GM18508 (cell line): ENCODE results near the gene SENP1.
"Not testable (repeated sequence)": the region's sequence is repeated elsewhere in the genome, so short reads cannot be mapped to it uniquely, and the experiment has no call there.

Source experiments
- ATAC-seq: cut with Tn5 transposase; IDR thresholded peaks from one replicate; pipeline ENCODE4 v1.9.1; 2021; ENCODE audit warnings: moderate number of reproducible peaks; ENCODE audit not compliant: insufficient read depth, unreplicated experiment

Gene SENP1

DNA sequence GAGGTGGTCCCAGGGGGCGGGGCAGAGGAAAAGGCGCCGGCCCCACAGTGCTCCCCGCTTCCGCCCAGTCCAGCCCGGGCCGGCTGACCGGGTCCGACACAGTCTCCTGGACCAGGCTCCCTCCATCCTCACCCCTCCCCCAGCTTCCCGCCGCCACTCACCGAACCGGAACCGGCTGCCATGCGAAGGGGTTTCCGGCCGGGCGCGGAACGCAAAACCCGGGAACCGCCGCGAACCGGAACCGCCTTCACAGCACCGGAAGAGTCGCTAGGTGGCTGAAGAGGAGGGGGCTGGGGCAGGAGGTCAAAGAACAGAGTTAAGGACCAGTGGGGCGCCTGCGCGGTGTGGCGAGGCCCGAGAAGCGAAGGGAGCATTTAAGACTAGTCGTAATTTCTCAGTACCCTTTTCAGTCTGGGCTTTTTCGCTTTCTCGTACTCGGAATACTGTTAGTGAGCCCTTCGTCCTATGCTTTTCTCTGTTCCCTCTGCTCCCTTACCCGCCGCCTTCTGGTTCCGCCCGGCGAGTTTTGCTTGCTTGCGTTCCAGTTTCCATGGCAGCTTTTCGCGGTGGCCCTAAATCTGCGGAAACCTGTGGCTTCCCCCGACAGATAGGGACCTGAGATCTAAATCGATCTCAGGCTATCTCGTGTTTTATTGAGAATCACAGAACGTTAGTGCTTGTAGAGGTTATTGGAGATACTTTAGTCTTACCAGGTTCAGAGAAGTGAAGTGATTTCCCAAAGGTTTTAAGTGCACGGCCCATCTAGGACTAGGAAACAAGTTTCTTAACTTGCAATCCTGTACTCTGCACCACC, at the start of gene SENP1:
TSS of gene SENP1 (minus strand) at position 213 of the 814 bp plus-strand sequence. CDS start 4,607 bp downstream, outside the sequence.
- ATAC-seq: peak; percentile 38

DNA sequence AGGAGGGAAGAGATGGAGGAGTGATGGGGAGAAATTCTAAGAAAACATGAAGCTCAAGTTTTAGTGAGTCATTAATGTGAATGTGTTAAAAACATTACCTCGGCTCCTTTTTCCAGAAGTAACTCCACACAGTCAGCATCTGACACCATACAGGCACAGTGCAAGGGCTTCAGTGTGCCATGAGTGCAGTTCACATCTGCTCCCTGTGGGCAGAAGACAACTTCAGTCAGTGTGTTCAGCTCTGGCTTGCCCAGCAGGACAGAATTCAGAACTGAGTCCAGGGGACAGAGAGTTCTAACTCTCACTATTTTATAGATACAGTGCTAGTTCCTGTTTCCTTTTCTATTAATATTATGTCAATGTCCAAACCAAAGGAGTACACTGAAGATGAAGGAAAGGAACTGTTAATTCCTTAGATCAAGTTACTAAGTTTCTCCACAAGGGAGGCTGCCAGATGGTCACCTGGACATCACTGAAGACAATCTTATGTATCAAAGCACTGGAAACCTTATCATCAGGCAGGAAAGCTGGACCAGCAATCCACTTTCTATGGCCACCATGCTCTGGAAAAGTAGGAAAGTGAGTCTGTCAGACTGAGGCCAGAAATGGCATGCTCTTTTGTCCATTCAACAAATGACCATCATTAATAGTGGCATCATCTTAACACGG, 45.4 kb upstream of the SENP1 start:
- no peak for ATAC-seq

DNA sequence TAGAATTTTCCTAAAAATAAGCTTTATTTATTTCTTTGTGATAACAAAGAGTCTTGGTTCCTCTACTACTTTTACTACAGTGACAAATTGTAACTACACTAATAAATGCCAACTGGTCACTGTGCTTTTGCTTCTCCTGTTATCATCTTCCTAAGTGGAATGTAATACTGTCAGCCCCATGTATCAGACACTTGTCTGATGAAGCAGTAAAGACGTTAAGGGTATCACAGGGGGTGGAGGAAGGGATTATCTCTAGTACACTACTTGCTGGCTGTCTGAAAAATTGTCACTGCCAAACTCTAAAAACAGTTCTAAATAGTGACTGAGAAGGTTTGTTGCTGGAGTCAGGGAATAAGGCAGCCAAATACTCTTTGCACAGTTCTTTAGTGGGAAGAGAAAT, 40.1 kb upstream of the SENP1 start:
- no peak for ATAC-seq

DNA sequence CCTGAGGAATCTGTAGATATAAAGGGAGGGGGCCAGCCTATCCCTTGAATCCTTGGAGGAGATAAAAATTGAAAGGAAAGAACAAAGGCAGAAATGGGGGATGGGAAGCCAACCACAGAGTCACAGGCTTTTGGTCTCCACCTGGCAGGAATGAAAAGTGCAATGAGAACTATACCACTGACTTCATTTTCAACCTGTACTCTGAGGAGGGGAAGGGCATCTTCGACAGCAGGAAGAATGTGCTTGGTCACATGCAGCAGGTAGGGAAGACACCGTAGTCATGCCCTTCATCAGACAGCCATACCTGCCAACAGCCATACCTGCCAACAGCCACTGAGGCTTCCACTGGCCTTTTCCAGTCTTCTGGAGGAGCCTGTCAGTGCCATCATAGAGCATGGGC, 38.0 kb upstream of the SENP1 start:
- no peak for ATAC-seq

DNA sequence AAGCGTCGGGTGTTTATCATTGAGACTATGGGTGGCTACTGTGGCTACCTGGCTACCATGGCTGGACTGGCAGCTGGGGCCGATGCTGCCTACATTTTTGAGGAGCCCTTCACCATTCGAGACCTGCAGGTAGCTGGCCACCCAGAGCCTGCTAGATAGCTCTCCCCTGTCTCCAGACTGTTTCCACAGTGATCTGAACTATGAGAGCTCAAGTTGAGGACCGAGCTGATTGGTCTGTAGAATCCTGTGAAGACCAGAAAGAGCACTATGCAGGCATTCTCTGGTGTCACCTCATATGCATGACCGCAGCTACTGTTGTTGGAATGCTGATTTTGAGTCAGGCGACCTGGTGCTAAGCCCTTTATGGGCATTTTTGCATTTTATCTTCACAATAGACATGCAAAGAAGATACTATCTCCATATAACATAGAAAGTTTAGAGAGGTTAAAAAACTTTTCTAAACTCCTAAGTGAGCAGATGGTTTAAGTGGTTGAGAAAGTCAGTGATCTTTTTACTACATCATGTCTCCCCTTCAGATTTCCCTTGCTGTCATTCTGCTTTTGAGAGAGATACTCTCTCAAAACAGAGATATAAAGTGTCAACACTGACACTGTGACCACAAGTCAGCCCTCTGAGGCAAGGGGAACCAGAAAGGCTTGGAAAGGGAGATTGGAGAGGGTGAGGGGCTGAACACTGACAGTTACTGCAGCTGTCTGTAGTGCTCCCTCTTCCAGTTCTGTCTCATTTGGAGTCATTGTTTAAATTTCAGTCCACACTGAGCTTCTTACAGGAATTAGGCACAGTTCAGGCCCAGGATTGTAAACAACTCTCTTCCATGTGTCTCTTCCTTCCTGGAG, 37.2 kb upstream of the SENP1 start:
- no peak for ATAC-seq

DNA sequence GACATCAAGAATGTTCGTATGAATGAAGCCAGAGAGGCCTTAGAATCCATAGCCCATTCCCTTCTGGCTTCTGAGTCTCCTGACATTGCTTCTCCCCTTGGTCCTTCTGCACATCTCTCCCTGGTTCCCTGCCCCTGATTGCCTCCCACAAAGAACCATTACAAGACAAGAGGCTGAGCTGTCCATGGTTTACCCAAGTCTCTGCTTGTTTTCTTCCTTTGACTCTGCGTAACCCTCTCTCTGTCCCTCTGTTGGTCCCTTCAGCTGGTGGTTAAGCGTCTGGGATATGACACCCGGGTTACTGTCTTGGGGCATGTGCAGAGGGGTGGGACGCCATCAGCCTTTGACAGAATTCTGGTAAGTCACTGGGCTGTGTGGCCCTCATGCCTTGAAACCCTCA, 29.1 kb upstream of the SENP1 start:
- ATAC-seq: no peak

DNA sequence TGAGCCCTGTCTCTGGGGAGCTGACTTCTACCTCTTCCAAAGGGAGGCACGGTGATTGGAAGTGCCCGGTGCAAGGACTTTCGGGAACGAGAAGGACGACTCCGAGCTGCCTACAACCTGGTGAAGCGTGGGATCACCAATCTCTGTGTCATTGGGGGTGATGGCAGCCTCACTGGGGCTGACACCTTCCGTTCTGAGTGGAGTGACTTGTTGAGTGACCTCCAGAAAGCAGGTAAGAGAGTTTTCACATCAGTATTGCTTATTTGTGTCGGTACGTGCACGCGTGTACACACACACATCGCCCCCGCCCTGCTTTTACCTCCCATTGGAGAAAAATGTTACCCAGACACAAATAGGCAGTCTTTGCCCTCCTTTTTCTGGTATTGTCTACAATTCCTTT, 26.9 kb upstream of the SENP1 start:
- no peak for ATAC-seq

DNA sequence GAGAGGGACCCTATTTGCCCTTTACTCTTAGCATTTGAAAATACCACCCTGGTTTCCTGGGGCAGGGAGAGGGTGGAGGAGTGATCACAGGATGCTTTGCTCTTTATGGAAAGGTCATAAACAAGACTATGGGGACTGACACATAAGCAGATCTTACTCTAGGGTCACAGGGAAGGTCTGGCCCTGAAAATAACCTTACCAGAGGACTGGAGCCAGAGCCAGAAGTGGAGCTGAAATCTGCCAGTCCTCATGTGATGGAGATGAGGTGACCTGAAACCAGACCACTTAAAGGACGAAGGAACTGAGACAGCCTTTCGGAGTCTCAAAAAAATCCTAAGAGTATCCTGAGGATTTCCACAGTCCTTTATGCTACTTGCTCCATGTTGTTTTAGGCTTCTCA, 25.6 kb upstream of the SENP1 start:
- no peak for ATAC-seq

DNA sequence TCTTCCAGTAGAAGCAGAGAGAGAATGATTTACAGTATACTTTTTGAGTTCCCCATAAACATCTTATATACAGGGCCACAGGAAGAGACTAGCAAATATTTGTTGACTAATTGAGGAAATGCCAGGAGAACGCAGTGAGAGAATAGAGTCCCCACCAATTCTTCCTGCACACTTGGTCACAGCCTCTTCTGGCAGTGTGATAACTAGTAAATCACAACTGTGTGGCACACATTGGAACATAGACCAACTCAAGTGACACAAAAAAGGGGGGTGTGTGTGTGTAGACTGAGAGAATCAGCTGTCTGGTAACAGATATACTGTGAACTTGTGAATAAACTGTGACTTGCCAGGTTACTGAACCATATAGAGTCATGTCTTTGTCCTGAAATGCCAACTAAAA, 23.5 kb upstream of the SENP1 start:
- no peak for ATAC-seq

DNA sequence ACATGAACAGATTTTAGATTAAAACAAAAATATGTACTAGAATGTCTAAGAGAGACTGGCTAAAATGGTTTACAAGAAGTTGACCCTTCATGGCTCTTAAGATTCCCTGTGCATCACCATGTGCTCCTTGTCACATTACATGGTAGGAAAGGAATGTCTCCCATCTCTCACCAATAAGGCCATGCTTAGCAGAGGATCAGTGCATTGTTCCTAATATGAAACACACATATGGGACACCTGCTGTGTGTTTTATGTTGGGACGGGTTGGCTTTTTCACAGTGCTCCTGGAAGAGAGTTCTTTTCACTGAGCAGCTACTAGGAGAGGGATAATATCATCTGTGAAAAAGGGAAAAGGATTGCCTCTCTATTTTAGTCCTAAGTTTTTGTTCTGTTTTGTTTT, 22.9 kb upstream of the SENP1 start:
- ATAC-seq: no peak

DNA sequence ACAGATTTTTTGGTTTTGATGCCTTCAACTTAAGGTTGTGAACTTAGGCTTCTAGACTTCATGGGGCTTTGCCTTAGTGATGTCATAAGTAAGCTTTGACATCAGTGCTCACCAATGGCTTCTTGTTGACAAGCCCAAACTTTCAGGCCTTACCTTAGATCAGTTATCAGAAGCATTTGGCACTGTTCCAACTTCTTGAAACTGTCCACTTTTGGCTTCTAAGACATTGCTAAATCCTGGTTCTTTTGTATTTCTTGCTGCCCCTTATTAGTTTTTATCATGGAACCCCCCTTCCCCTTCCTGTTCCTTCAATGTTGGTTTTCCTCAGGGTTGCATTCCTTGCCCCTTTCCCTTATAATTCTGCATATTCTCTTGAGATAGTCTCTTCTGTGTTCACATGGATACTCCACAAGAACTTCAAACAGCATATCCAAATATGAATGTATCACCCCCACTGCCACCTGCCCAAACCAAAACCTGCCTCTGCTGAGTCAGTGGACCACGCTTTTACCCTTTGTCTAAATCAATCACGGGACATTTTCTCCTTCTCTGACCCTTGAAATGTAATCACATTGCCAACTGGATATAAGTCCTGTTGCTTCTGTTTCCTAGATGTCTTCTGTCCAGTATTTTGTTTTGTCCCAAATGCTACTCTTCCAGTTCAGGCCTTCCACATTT, 21.2 kb upstream of the SENP1 start:
- ATAC-seq: no peak

DNA sequence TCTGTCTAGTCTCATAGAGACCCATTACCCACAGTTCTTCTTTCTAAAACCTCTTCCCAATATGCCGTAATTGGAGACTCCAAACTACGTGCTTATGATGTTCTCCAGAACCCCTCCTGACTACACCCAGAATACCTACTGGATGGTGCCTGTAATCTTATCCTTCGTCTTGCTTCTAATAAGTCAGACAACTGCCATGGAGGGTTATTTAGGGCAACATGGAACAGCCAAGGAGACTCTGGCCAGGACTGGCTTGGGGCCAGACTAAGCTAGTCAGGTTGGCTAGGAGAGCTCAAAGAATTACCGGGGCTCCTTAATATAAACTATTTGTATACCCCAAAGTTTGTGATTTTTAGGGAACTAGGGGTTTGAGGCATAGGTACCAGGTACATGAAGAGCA, 20.1 kb upstream of the SENP1 start:
- ATAC-seq: no peak

DNA sequence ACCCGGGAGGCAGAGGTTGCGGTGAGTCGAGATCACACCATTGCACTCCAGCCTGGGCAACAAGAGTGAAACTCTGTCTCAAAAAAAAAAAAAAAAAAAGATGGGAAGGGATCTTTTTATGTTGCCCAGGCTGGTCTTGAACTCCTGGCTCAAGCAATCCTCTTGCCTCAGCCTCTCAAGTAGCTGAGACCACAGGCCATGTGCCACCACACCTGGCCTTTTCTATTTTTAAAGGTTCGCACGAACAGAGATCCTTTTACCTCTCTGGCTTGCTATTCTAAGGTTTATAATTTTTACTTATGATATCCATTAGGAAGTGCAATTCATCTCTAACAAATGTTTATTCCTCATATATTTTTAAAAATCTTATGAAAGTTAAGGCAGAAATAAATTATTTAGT, 19.7 kb upstream of the SENP1 start:
- not testable (repeated sequence) for ATAC-seq

DNA sequence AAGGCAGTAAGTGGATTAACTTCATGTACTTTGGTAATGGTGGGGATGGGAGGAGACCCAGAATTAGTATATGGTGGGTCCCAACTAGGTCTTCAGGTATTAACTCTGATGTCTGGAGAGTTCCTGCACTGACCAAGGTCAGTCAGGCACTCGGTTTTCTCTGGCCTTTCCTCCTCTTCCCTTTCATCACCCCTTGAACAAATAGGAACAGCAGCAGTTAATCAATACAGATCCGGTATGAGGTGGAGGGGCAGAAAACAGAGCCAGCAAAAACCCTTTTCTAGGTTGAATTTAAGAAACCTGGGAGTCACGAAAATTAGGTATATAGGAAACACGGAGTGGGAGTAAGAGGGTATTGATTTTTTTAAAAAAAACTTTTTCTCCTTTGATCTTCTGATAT, 17.3 kb upstream of the SENP1 start:
- no peak for ATAC-seq

DNA sequence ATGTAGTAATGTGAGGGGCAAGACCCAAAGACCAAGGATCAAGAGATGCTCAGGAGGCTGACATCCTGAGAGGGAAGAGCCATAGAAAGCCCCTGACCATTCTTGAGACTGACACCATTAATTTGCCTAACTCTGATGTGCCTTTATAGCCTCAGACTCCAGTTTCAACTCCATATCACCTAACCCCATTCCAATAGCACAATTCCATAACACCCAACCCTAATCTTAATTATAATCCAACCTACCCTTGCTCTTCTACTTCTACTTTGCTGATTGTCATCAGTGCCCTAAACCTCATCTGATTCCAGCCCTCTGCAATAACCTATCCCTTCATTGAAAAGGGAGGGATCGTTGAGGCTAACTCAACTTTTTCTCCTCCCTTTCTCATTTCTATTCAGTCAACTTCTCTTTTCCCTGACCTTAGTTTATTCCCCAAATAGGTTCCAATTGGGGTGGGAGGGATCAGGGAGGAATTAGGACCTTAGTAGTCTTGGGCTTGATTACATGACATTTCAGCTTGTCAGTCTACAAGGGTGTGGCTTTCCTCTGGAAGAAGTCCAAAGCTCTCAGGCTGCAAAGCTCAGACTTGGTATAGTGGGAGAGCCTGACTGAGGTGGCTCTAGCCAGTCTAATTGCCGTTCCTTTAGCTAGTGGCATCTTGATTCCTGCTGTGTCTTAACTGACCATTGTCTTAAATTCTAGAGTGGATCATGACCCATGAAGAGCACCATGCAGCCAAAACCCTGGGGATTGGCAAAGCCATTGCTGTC, 16.4 kb upstream of the SENP1 start:
- ATAC-seq: no peak

DNA sequence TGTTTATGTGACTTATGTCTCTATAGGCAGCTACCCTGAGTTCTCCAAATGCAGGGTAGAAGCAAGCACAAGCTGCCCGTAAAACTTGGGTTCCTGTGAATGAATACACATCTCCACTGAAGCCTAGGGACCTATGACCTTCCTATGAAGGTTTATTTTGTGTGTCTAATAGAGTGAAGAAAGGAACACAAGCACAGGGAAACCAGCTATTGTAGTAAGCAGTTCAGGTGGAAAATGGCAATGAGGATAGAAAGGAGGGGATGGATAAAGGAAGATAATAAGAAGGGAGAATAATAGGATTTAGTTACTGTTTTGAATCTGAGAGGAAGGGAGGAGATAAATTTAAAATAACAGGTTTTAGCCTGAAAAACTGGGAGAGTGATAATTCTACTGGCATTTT, 15.6 kb upstream of the SENP1 start:
- ATAC-seq: no peak

DNA sequence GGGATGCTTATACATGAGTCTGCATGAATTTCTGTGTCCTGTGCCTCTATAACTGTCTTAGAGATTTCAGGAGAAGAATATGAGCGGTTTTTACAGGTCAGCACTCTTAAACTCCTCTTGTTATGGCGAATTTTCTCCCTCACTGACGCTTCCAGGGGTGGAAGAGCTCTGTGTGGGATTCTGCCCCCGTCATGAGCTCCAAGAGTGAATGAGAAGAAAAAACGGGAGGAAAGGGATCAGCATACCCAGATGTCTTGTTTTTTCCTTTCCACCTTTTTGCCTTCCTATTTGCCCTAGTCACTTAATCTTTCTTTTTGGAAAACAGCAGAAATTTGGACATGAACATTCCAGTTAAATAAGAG, 13.9 kb upstream of the SENP1 start:
- ATAC-seq: no peak

DNA sequence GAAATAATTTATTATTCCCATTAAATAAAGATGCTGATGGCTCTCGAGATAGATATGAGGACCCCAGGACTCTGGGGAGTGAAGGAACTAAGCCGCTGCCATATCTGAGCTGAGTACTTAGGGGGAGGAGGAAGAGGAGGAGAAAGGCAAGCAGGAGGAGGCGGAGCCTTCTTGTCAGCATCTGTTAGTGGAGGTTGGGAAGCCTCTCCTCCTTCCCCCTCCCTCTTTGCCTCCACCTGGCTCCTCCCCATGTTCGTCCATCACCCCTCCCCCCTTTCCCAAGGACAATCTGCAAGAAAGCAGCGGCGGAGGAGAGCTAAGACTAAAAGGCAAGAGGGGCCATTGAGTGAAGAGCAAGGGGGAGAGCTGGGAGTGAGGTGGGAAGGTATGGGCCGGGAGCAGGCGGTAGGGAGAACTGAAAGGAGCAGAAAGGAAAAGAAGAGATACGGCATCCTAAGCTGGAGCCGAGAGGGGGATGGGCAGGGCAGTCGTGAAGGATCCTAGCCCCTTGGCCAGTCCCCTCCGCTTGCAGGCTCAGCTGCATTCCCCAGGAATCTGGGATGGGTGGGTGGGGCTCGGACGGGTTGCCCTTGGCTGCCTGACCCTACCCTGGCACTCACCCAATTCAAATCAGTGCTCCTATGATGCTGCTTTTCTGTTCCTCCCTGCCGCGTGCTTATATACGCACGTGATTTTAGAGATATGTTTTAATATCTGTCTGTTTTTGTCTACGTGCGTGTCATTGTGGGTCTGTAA, 13.4 kb upstream of the SENP1 start, which contains the start of gene PFKM:
TSS of gene PFKM (plus strand) at position 287 of the 756 bp plus-strand sequence. CDS start 3,411 bp downstream, outside the sequence.
- peak; percentile 92 for ATAC-seq

DNA sequence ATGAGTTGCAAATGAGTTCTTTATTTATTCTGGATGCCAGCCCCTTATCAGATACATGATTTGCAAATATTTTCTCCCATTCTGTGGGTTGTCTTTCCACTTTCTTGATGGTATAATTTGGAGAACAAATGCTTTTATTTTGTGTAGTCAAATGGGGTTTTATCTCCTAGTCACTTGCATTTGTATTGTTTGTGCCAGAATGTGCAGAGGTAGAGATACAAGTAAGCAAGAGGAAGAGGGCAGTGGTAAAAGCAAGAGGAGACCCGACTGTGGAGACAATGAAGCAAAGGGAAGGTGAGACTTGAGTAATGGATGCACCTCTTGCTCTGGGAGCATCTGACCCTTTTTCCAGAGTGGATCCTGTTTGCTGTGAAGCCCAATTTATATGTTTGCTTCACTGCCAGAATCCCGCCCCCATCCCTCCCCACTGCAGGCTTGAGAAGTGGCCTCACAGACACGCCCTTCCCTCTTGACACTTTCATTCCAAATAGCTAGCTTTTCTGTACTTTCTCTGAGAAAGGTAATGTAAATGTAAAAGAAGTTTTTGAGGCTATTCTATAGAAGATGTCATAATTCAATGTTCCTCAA, 12.5 kb upstream of the SENP1 start:
- ATAC-seq: no peak
